Measurements from ENCODE around the gene STARD13. TPM values are rescaled to one million over a fixed set of nuclear protein-coding genes. Genes with fewer than 3 reads are reported as not detected.

STARD13 gene
- 3.3 to 3.9 TPM (median 3.7 TPM) in 5 replicates for total RNA-seq (2022; extraction: Qiagen RNA extraction; ENCODE audit: low read depth)

GRCh38 chr13:33285420-33286124 lies at the start of gene STARD13:
TSS of gene STARD13 (minus strand) at chr13:33285755. CDS start at chr13:33285638, 117 bp downstream.

Measured in A549 treated with RU486 at 1 μM for 4 hours (cell line).